Peyer's patch (tissue), 4 donors: ENCODE data around the gene ZNHIT1. TPM values are rescaled to one million over a fixed set of nuclear protein-coding genes. Genes with fewer than 3 reads are reported as not detected.

ENCODE experiments used
- DNase-seq, 3 donors: peaks; one replicate each; pipeline ENCODE4 v3.0.0-alpha.2; 2017 to 2019
- H3K27ac ChIP-seq, 4 donors: fragments of 200-600 bp; sonication (generic); one replicate each; pipeline ENCODE4 v1.5.1; 2016 to 2019
- H3K27me3 ChIP-seq, 2 donors: fragments of 200-600 bp; sonication (generic); one replicate each; pipeline ENCODE4 v1.5.1; 2019
- H3K36me3 ChIP-seq, 3 donors: fragments of 200-600 bp; sonication (generic); one replicate each; pipeline ENCODE4 v1.5.1; 2016 to 2019
- H3K4me1 ChIP-seq, 4 donors: fragments of 200-600 bp; sonication (generic); one replicate each; pipeline ENCODE4 v1.5.1; 2016 to 2019
- H3K4me3 ChIP-seq, 4 donors: fragments of 200-600 bp; sonication (generic); 1 replicate in 3 of 4; 2 replicates in 1 of 4; pipeline ENCODE4 v1.5.1; 2016 to 2019; ENCODE audit warnings: mild to moderate bottlenecking in 1 of 4
- H3K9me3 ChIP-seq, 4 donors: fragments of 200-600 bp; sonication (generic); one replicate each; pipeline ENCODE4 v1.5.1; 2016 to 2019; ENCODE audit warnings: mild to moderate bottlenecking in 1 of 4
- CTCF ChIP-seq, 6 experiments: fragments of 450-650 bp in 4 of 6; fragments of 200-600 bp in 2 of 6; sonication (generic) in 1 of 6; IDR thresholded peaks; one replicate each; pipeline ENCODE4 v1.5.1; 2017 to 2019; ENCODE audit warnings: antibody characterized with exemption in 6 of 6, mild to moderate bottlenecking in 3 of 6, moderate library complexity in 1 of 6
- POLR2A ChIP-seq, 2 donors: fragments of 450-650 bp; IDR thresholded peaks; one replicate each; pipeline ENCODE4 v1.5.1; 2017; ENCODE audit warnings: antibody characterized with exemption in 2 of 2, mild to moderate bottlenecking in 2 of 2, moderate library complexity in 2 of 2
- total RNA-seq, 4 donors: library from RNA; depleted of rRNA; stranded (reverse); fragments of >200 nt; gene quantifications; one replicate each; pipeline ENCODE4 v1.1.0, GENCODE V29; 2016

The ZNHIT1 gene
- total RNA-seq, 4 donors from 2014 or later: 37.1 to 142 (median 110) TPM

DNA sequence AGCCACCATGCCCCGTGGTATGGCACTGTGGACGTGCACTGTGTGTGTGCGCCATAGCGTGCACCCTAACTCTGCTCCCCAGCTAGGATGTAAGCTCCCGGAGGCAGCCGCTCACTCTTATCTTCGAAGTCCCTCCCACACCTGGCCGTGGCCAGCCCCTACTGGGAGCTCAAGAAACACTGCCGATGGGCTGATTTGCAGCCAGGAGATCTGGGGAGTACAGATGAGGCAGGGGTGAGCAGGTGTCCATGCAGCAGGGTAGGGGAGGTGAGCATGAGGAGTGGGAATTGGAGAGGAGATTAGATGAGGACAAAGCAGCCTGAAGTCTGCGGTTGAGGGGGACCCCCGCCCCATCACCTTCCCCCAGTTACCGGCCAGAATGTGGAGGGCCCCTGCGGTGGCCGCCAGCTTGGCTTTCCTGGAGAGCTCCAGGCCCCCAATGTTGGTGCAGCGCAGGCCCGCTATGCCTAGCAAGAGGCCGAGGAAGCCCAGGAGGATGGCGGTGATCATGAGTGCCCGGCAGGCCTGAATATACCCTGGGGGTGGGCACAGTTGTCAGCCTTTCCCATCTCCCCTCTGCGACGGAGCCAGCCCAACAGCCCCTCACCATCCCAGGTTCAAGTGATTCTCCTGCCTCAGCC lies 16.1 kb downstream of the ZNHIT1 start:
- H3K36me3 ChIP-seq: peaks cover 0 to 8% (median 0%) of the 10 kb centered on the region in 3 donors
- peaks cover 0 to 46% (median 2%) of the 10 kb centered on the region in 4 donors for H3K4me1 ChIP-seq
- no peaks in the 10 kb centered on the region for H3K9me3 ChIP-seq
- peak overlapping the region in 2 of 4 donors; percentile 60 for H3K4me3 ChIP-seq
- peak in 2 of 3 donors; percentile 73 to 77 for DNase-seq
- H3K27me3 ChIP-seq: no peaks in the 10 kb centered on the region
- TF ChIP-seq POLR2A (IDR thresholded peaks at IDR 0.05): peak; percentile 32 to 67
- TF ChIP-seq CTCF (IDR thresholded peaks at IDR 0.05): peak in 1 of 6 experiments; percentile 6
- H3K27ac ChIP-seq: peak overlapping the region in 3 of 4 donors; percentile 72 to 100 (median 98)

- DNase-seq: peak in 2 of 3 donors; percentile 71 to 77
- peaks cover 0 to 48% (median 2%) of the 10 kb centered on the region in 4 donors for H3K4me1 ChIP-seq
- TF ChIP-seq POLR2A (IDR thresholded peaks at IDR 0.05): peak in 1 of 2 donors; percentile 57
- TF ChIP-seq CTCF (IDR thresholded peaks at IDR 0.05): no peak
- H3K36me3 ChIP-seq: peaks cover 0 to 13% (median 0%) of the 10 kb centered on the region in 3 donors
- H3K27me3 ChIP-seq: no peaks in the 10 kb centered on the region
- peak overlapping the region in 2 of 4 donors; percentile 60 for H3K4me3 ChIP-seq
- H3K27ac ChIP-seq: peak overlapping the region in 3 of 4 donors; percentile 72 to 100 (median 98)
- H3K9me3 ChIP-seq: no peaks in the 10 kb centered on the region
Observed at GRCh38 chr7:101234636-101235035, 16.7 kb downstream of the ZNHIT1 start.

DNA sequence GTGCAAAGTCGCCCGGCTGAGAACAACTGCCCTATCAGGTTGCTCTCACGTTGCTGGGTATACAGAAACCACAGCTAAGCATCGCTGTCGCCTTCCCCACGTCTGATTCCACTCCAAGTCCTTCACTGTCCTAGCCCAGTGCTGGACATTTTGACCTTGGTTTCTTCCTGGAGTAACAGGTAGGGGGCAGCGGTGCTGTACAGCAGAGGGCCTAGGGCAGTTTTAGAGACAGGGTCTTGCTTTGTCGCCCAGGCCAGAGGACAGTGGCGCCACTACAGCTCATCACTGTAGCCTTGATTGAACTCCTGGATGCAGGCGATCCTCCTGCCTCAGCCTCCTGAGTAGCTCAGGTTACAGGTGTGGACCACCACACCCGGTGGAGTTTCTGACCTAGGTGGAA lies 17.1 kb downstream of the ZNHIT1 start:
- DNase-seq: no peak

DNA sequence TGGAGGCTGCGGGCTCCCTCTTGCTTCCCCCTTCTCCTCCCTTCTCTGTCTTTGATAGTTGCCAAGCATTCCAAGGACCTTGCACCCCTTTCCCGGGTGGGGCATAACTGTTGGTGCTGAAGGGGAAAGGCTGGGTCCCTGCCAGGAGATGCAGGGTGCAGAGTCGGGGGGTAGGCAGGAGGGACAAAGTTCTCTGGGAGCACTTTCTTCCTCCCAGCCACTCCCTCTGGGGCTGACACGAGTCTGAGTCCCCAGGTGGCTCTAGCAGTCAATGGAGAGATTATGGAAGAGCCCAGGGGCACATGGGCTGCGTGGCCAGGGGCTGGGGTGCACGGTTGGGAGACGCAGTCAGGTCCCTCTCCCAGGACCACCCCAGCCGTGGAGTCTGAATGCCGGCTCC lies 17.6 kb downstream of the ZNHIT1 start:
- no peaks in the 10 kb centered on the region for H3K27me3 ChIP-seq
- H3K4me1 ChIP-seq: peaks cover 0 to 48% (median 2%) of the 10 kb centered on the region in 4 donors
- no peaks in the 10 kb centered on the region for H3K9me3 ChIP-seq
- TF ChIP-seq POLR2A (IDR thresholded peaks at IDR 0.05): peak; percentile 91 to 95
- TF ChIP-seq CTCF (IDR thresholded peaks at IDR 0.05): no peak
- H3K36me3 ChIP-seq: peaks cover 0 to 15% (median 0%) of the 10 kb centered on the region in 3 donors
- peak in 2 of 3 donors; percentile 89 for DNase-seq
- H3K4me3 ChIP-seq: peak overlapping the region in 3 of 4 donors; percentile 33 to 60 (median 60)
- H3K27ac ChIP-seq: peak overlapping the region in 3 of 4 donors; percentile 72 to 100 (median 98)

More for the DNA sequence above, 17.1 kb downstream of the ZNHIT1 start:
- Histone ChIP-seq H3K9me3 (no peaks in the 10 kb centered on the region), H3K27me3 (no peaks in the 10 kb centered on the region), H3K4me3 (peak overlapping the region in 2 of 4 donors; percentile 60), H3K27ac (peak overlapping the region in 3 of 4 donors; percentile 72 to 100 (median 98)), H3K36me3 (peaks cover 0 to 13% (median 0%) of the 10 kb centered on the region in 3 donors), H3K4me1 (peaks cover 0 to 48% (median 2%) of the 10 kb centered on the region in 4 donors)
- peak in 3 of 6 experiments; percentile 43 to 53 (median 48) for TF ChIP-seq CTCF (IDR thresholded peaks at IDR 0.05)
- no peak for TF ChIP-seq POLR2A (IDR thresholded peaks at IDR 0.05)

- H3K27ac ChIP-seq: peak overlapping the region in 3 of 4 donors; percentile 72 to 100 (median 98)
- H3K36me3 ChIP-seq: peaks cover 0 to 15% (median 0%) of the 10 kb centered on the region in 3 donors
- H3K27me3 ChIP-seq: no peaks in the 10 kb centered on the region
- TF ChIP-seq POLR2A (IDR thresholded peaks at IDR 0.05) (peak; percentile 9 to 31), CTCF (IDR thresholded peaks at IDR 0.05) (no peak)
- peaks cover 0 to 44% (median 2%) of the 10 kb centered on the region in 4 donors for H3K4me1 ChIP-seq
- H3K4me3 ChIP-seq: peak overlapping the region in 3 of 4 donors; percentile 33 to 60 (median 60)
- H3K9me3 ChIP-seq: no peaks in the 10 kb centered on the region
- DNase-seq: peak in 1 of 3 donors; percentile 66
Observed at GRCh38 chr7:101236292-101236835, 18.4 kb downstream of the ZNHIT1 start.
